ENCODE measurements around the gene PGM2L1.
A peak's percentile ranks its signal among the peaks of the same experiment; 100 is the strongest.

The PGM2L1 gene

GRCh38 chr11:74320538-74320937 is 77.7 kb downstream of the PGM2L1 start:
- no peak for DNase-seq (ENCODE audit: low read depth, low spot score)
- H3K4me3 ChIP-seq (ENCODE audit: low read depth, low read length) = no peak overlapping the region
- no peak for TF ChIP-seq CTCF (IDR thresholded peaks at IDR 0.05; ENCODE audit: low read depth, low read length)
- in situ Hi-C loops (cut with HindIII; ENCODE audit: low sequenced_read_pairs) = no loop called here

- H3K4me3 ChIP-seq (ENCODE audit: low read depth, low read length) = no peak overlapping the region
- peak; percentile 94 for DNase-seq (ENCODE audit: low read depth, low spot score)
- TF ChIP-seq CTCF (IDR thresholded peaks at IDR 0.05; ENCODE audit: low read depth, low read length) = no peak
- in situ Hi-C loops (cut with HindIII; ENCODE audit: low sequenced_read_pairs) = no loop called here
Measured at GRCh38 chr11:74319139-74319816, 79.0 kb downstream of the PGM2L1 start.

GRCh38 chr11:74318241-74318932 is 79.8 kb downstream of the PGM2L1 start:
- in situ Hi-C loops (cut with HindIII; ENCODE audit: low sequenced_read_pairs) = no loop called here
- no peak overlapping the region for H3K4me3 ChIP-seq (ENCODE audit: low read depth, low read length)
- TF ChIP-seq CTCF (IDR thresholded peaks at IDR 0.05; ENCODE audit: low read depth, low read length) = no peak
- DNase-seq (ENCODE audit: low read depth, low spot score) = peak; percentile 88

GRCh38 chr11:74316772-74317505 is 81.3 kb downstream of the PGM2L1 start:
- DNase-seq (ENCODE audit: low read depth, low spot score) = peak; percentile 80
- in situ Hi-C loops (cut with HindIII; ENCODE audit: low sequenced_read_pairs) = no loop called here
- H3K4me3 ChIP-seq (ENCODE audit: low read depth, low read length) = no peak overlapping the region
- no peak for TF ChIP-seq CTCF (IDR thresholded peaks at IDR 0.05; ENCODE audit: low read depth, low read length)

- H3K4me3 ChIP-seq (ENCODE audit: low read depth, low read length) = no peak overlapping the region
- in situ Hi-C loops (cut with HindIII; ENCODE audit: low sequenced_read_pairs) = no loop called here
- DNase-seq (ENCODE audit: low read depth, low spot score) = no peak
- TF ChIP-seq CTCF (IDR thresholded peaks at IDR 0.05; ENCODE audit: low read depth, low read length) = no peak
Measured at GRCh38 chr11:74312326-74312725, 85.9 kb downstream of the PGM2L1 start.

GRCh38 chr11:74311352-74311926 is 86.8 kb downstream of the PGM2L1 start, which contains the start of gene P4HA3:
Gene P4HA3, minus strand, starts transcription at chr11:74311640. Its CDS starts 29 bp downstream, at chr11:74311611.
- DNase-seq (ENCODE audit: low read depth, low spot score) = peak; percentile 55
- in situ Hi-C loops (cut with HindIII; ENCODE audit: low sequenced_read_pairs) = no loop called here
- TF ChIP-seq CTCF (IDR thresholded peaks at IDR 0.05; ENCODE audit: low read depth, low read length) = peak; percentile 15
- peak within 1 kb of the TSS; percentile 56 for H3K4me3 ChIP-seq (ENCODE audit: low read depth, low read length)
